ENCODE measurements around the gene HIBADH.

DNA sequence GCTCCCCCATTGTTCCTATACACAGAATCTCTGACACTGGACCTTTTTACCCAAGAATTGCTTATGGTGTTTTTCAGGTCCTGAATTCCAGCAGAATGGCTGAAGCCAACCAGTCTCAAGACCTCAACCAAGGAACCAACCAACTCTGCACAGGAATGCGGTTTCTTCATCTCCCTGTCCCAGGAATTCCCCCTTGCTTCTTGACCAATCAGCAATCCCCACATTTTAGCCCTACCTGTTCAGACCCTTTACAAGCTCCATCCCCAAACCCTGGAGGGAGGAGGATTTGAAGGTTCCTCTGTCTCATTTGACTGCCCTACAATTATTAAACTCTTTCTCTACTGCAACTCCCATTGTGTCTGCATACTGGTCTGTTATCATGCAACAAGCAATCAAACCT is 35.5 kb downstream of the HIBADH start:
- no peak for TF ChIP-seq NFRKB (IDR thresholded peaks at IDR 0.05)
- TF ChIP-seq HDGF (IDR thresholded peaks at IDR 0.05; ENCODE audit: borderline replicate concordance): no peak
- TF ChIP-seq ZNF384 (IDR thresholded peaks at IDR 0.05): no peak
- TF ChIP-seq SP1 (IDR thresholded peaks at IDR 0.05): no peak
- no peak for TF ChIP-seq FOXK2 (IDR thresholded peaks at IDR 0.05)
- no peak for TF ChIP-seq LEF1 (IDR thresholded peaks at IDR 0.05; ENCODE audit: borderline replicate concordance)
- TF ChIP-seq FOXA1 (IDR thresholded peaks at IDR 0.05): no peak
